Measurements from ENCODE around the gene ARHGEF25. TPM values are rescaled to one million over a fixed set of nuclear protein-coding genes. Genes with fewer than 3 reads are reported as not detected.

The ARHGEF25 gene
- total and polyA plus RNA-seq, 2 of the 13 experiments (the other 11 are each of a cell fraction or from before 2014, with no cell fraction given): 11.5 to 12.5 TPM

DNA sequence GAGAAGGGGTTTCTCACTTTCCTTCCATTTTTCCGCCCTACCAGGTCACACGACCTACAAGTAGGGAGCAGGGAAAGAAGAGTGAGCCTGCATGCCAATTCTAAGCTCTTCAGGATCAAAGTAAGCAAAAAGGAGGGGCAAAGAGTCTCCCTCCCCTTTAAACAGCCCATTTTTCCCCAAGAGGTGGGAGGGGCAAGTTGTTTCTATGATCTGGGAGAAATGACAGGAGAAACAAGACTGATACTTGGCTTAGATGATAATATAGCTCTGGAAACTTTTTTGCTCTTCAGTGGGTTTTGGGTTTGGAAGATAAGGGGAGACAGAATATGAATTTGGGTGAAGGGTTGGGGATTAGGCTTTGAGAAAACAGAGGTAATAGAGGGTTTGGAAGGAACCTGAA lies 4.8 kb upstream of the ARHGEF25 start:
- Histone ChIP-seq H3K9ac (ENCODE audit: insufficient read depth, low read depth, low read length) (no peak overlapping the region), H3K4me3 (replicated peaks in 1 of 3; ENCODE audit: insufficient read depth in 1 of 3, low read depth in 2 of 3, low read length in 3 of 3) (no peak overlapping the region), H3K79me2 (ENCODE audit: insufficient read depth, low read length) (no peaks in the 10 kb centered on the region), H4K20me1 (ENCODE audit: insufficient read depth, low read length) (no peaks in the 10 kb centered on the region; the same call in 1 of the 2 replicates), H3K4me1 (ENCODE audit: insufficient read depth, low read length) (peaks cover 38% of the 10 kb centered on the region), H2AFZ (ENCODE audit: low read length) (no peak overlapping the region), H3K36me3 (replicated peaks in 1 of 2; ENCODE audit: control insufficient read depth in 1 of 2, insufficient read depth in 2 of 2, low read length in 2 of 2) (peaks cover 2 to 7% of the 10 kb centered on the region in 2 experiments; a peak in 2 of 5 replicates), H3K9me3 (ENCODE audit: low read length) (no peaks in the 10 kb centered on the region), H3K27me3 (ENCODE audit: control insufficient read depth in 1 of 2, insufficient read depth in 2 of 2, low read length in 2 of 2) (peaks cover 0 to 22% of the 10 kb centered on the region in 2 experiments; a peak in 2 of 5 replicates), H3K4me2 (ENCODE audit: low read depth, low read length) (no peak overlapping the region), H3K27ac (ENCODE audit: extremely low read length, insufficient read depth, low read length) (no peak overlapping the region)
- in situ Hi-C loops (cut with HindIII; ENCODE audit: extremely low pct_ligation_motif_present, low pct_unique_long_range_greater_than_20kb): no loop called here
- ChIA-PET CTCF (ENCODE audit: low intra/inter-chr PET ratio, low total read pairs) (no interaction called here), POLR2A (interaction anchor here (1.8 to 5.4 kb wide), 2 partner anchors 15 to 30 kb away, joined by 7 to 26 read pairs; partner anchors contain the start of gene PIP4K2C)
- DNase-seq (ENCODE audit: low spot score) (no peak), ATAC-seq (no peak), FAIRE-seq (no peak)
- intact Hi-C loops (cut with micrococcal nuclease; ENCODE audit: unreplicated experiment): no loop called here
- TF ChIP-seq, protein P1, sequence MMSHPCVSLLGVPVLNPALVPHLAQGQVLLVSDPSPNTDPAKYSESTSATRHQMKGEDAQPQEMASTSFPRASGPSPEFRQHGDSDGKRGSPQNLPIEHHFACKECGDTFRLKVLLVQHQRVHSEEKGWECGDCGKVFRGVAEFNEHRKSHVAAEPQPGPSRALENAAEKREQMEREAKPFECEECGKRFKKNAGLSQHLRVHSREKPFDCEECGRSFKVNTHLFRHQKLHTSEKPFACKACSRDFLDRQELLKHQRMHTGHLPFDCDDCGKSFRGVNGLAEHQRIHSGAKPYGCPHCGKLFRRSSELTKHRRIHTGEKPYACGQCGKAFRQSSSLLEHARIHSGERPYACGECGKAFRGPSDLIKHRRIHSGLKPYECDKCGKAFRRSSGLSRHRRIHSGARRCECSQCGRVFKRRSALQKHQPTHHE (CRISPR knock-in tag; IDR thresholded peaks at IDR 0.05; ENCODE audit: borderline replicate concordance): no peak
- TF ChIP-seq DMAP1 (CRISPR knock-in tag; IDR thresholded peaks at IDR 0.05) (no peak), ZFP90 (CRISPR knock-in tag; IDR thresholded peaks at IDR 0.05; ENCODE audit: borderline replicate concordance) (no peak), ARNTL (CRISPR knock-in tag; IDR thresholded peaks at IDR 0.05) (no peak), PCBP2 (optimal IDR thresholded peaks at IDR 0.05; ENCODE audit: low read depth, low read length, poor library complexity, severe bottlenecking) (no peak), ZNF615 (CRISPR knock-in tag; IDR thresholded peaks at IDR 0.05; ENCODE audit: borderline replicate concordance) (no peak), ZNF546 (CRISPR knock-in tag; conservative IDR thresholded peaks at IDR 0.05) (no peak), SNAPC5 (CRISPR knock-in tag; IDR thresholded peaks at IDR 0.05; ENCODE audit: borderline replicate concordance) (no peak), RBM22 (optimal IDR thresholded peaks at IDR 0.05; ENCODE audit: low read length) (no peak), SIN3A (IDR thresholded peaks at IDR 0.05; ENCODE audit: borderline replicate concordance, low read depth, low read length) (no peak), ZNF703 (CRISPR knock-in tag; IDR thresholded peaks at IDR 0.05; ENCODE audit: borderline replicate concordance) (no peak), SP140L (CRISPR knock-in tag; IDR thresholded peaks at IDR 0.05; ENCODE audit: borderline replicate concordance) (no peak)
- TF ChIP-seq, protein P2, sequence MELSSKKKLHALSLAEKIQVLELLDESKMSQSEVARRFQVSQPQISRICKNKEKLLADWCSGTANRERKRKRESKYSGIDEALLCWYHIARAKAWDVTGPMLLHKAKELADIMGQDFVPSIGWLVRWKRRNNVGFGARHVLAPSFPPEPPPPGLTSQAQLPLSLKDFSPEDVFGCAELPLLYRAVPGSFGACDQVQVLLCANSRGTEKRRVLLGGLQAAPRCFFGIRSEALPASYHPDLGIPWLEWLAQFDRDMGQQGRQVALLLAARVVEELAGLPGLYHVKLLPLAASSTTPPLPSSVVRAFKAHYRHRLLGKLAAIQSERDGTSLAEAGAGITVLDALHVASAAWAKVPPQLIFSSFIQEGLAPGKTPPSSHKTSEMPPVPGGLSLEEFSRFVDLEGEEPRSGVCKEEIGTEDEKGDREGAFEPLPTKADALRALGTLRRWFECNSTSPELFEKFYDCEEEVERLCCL (CRISPR knock-in tag; IDR thresholded peaks at IDR 0.05; ENCODE audit: borderline replicate concordance): no peak
- TF ChIP-seq, protein P3, sequence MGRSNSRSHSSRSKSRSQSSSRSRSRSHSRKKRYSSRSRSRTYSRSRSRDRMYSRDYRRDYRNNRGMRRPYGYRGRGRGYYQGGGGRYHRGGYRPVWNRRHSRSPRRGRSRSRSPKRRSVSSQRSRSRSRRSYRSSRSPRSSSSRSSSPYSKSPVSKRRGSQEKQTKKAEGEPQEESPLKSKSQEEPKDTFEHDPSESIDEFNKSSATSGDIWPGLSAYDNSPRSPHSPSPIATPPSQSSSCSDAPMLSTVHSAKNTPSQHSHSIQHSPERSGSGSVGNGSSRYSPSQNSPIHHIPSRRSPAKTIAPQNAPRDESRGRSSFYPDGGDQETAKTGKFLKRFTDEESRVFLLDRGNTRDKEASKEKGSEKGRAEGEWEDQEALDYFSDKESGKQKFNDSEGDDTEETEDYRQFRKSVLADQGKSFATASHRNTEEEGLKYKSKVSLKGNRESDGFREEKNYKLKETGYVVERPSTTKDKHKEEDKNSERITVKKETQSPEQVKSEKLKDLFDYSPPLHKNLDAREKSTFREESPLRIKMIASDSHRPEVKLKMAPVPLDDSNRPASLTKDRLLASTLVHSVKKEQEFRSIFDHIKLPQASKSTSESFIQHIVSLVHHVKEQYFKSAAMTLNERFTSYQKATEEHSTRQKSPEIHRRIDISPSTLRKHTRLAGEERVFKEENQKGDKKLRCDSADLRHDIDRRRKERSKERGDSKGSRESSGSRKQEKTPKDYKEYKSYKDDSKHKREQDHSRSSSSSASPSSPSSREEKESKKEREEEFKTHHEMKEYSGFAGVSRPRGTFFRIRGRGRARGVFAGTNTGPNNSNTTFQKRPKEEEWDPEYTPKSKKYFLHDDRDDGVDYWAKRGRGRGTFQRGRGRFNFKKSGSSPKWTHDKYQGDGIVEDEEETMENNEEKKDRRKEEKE (IDR thresholded peaks at IDR 0.05): no peak
- no TSS peak for BruUV-seq (replicated peaks)
- WGBS (ENCODE audit: low lambda C conversion rate): 69% methylated on average over 2 of the region's 2 CpGs
